Stomach (tissue), 4 donors: ENCODE data around the gene IFITM10.

ENCODE experiments used
- CTCF ChIP-seq, 7 experiments: fragments of 450-650 bp in 4 of 7; fragments of 200-600 bp in 3 of 7; sonication (generic) in 3 of 7; IDR thresholded peaks; one replicate each; pipeline ENCODE4 v1.5.1; 2016 to 2019; ENCODE audit warnings: antibody characterized with exemption in 7 of 7, control low read depth in 2 of 7, mild to moderate bottlenecking in 1 of 7
- POLR2A ChIP-seq, 4 donors: fragments of 450-650 bp; IDR thresholded peaks; one replicate each; pipeline ENCODE4 v1.6.1; 2016; ENCODE audit warnings: antibody characterized with exemption in 4 of 4, control low read depth in 2 of 4, mild to moderate bottlenecking in 1 of 4, moderate library complexity in 1 of 4

GRCh38 chr11:1703146-1703545 lies 47.2 kb downstream of the IFITM10 start:
- TF ChIP-seq CTCF (IDR thresholded peaks at IDR 0.05) (no peak), POLR2A (IDR thresholded peaks at IDR 0.05) (no peak)
